ENCODE results near the gene TFPI2.

GRCh38 chr7:93895859-93896600, 5.5 kb upstream of the TFPI2 start:
- TF ChIP-seq CTCF (conservative IDR thresholded peaks at IDR 0.05; ENCODE audit: low read depth, low read length) = no peak
- TF ChIP-seq EZH2 (IDR thresholded peaks at IDR 0.05; ENCODE audit: borderline replicate concordance, low read depth, low read length, poor library complexity, severe bottlenecking) = no peak

All from A673 (cell line).